Neural cell (in vitro differentiated cells): ENCODE data around the gene RCSD1. TPM values are rescaled to one million over a fixed set of nuclear protein-coding genes. Genes with fewer than 3 reads are reported as not detected.

Experiments
- H2AFZ ChIP-seq: fragments of 200-600, 300-800 bp; sonication (generic), shearing (Covaris generic); 2 replicates; pipeline ENCODE4 v1.6.0; 2014; ENCODE audit warnings: low read depth, mild to moderate bottlenecking, antibody characterized with exemption, low read length, moderate library complexity
- H3F3A ChIP-seq: fragments of 200-600 bp; shearing (Covaris generic); 2 replicates; pipeline ENCODE4 v1.6.1; 2016; ENCODE audit warnings: mild to moderate bottlenecking, moderate library complexity, mixed read lengths, antibody characterized with exemption, low read length; ENCODE audit not compliant: insufficient read depth, poor library complexity, severe bottlenecking
- H3K27ac ChIP-seq: fragments of 200-600, 300-800 bp; sonication (generic), shearing (Covaris generic); 2 replicates; pipeline ENCODE4 v1.5.1; 2014; ENCODE audit warnings: mild to moderate bottlenecking, low read length, moderate library complexity
- H3K27me3 ChIP-seq: fragments of 300-800, 200-600 bp; sonication (generic), shearing (Covaris generic); 2 replicates; pipeline ENCODE4 v1.6.0; 2014; ENCODE audit warnings: mild to moderate bottlenecking, low read depth, low read length, moderate library complexity; ENCODE audit not compliant: insufficient read depth
- H3K36me3 ChIP-seq: fragments of 300-800, 200-600 bp; sonication (generic), shearing (Covaris generic); 2 replicates; pipeline ENCODE4 v1.5.1; 2014; ENCODE audit warnings: mild to moderate bottlenecking, antibody characterized with exemption, low read length, moderate library complexity; ENCODE audit not compliant: insufficient read depth
- H3K4me2 ChIP-seq: fragments of 300-800, 200-600 bp; sonication (generic), shearing (Covaris generic); 2 replicates; pipeline ENCODE4 v1.6.0; 2014; ENCODE audit warnings: mild to moderate bottlenecking, low read length
- H3K4me3 ChIP-seq: fragments of 300-800, 200-600 bp; sonication (generic), shearing (Covaris generic); 2 replicates; pipeline ENCODE4 v1.5.1; 2014; ENCODE audit warnings: mild to moderate bottlenecking, low read length, moderate library complexity
- H3K79me2 ChIP-seq: fragments of 200-600 bp; shearing (Covaris generic); replicated peaks from 2 replicates; pipeline ENCODE4 v1.6.0; 2014; ENCODE audit warnings: mild to moderate bottlenecking, low read length, moderate library complexity; ENCODE audit not compliant: insufficient read depth
- H3K9ac ChIP-seq: fragments of 300-800, 200-600 bp; sonication (generic), shearing (Covaris generic); 2 replicates; pipeline ENCODE4 v1.6.1; 2016; ENCODE audit warnings: mild to moderate bottlenecking, low read length, mixed read lengths
- H3K9me2 ChIP-seq: fragments of 200-600 bp; shearing (Covaris generic); 2 replicates; pipeline ENCODE4 v1.6.1; 2016; ENCODE audit warnings: mild to moderate bottlenecking, low read length, mixed read lengths; ENCODE audit not compliant: insufficient read depth
- H3K9me3 ChIP-seq: fragments of 200-600, 300-800 bp; sonication (generic), shearing (Covaris generic); 2 replicates; pipeline ENCODE4 v1.6.1; 2016; ENCODE audit warnings: mild to moderate bottlenecking, mixed run types, low read length, moderate library complexity, mixed read lengths
- H4K20me1 ChIP-seq: fragments of 200-600 bp; shearing (Covaris generic); 2 replicates; pipeline ENCODE4 v1.6.1; 2016; ENCODE audit warnings: mild to moderate bottlenecking, mixed run types; ENCODE audit not compliant: insufficient read depth
- CTCF ChIP-seq: fragments of 450-650 bp; IDR thresholded peaks from 2 replicates; pipeline ENCODE4 v1.5.1; 2014; ENCODE audit warnings: antibody characterized with exemption, mild to moderate bottlenecking, moderate library complexity; ENCODE audit not compliant: poor library complexity, severe bottlenecking
- EP300 ChIP-seq: fragments of 450-650 bp; conservative IDR thresholded peaks from 2 replicates; pipeline ENCODE4 v1.6.1; 2014; ENCODE audit warnings: antibody characterized with exemption, mild to moderate bottlenecking, moderate library complexity; ENCODE audit not compliant: poor library complexity, severe bottlenecking
- EZH2 ChIP-seq: fragments of 200-600, 300-800 bp; shearing (Covaris generic), sonication (generic); IDR thresholded peaks from 2 replicates; pipeline ENCODE4 v1.6.1; 2014; ENCODE audit warnings: antibody characterized with exemption, low read length, borderline replicate concordance, mild to moderate bottlenecking; ENCODE audit not compliant: insufficient read depth, poor library complexity, severe bottlenecking
- MXI1 ChIP-seq: fragments of 450-650 bp; conservative IDR thresholded peaks from 2 replicates; pipeline ENCODE4 v1.6.1; 2014; ENCODE audit warnings: antibody characterized with exemption, mild to moderate bottlenecking; ENCODE audit not compliant: poor library complexity, severe bottlenecking
- POLR2AphosphoS5 ChIP-seq: IDR thresholded peaks from 2 replicates; pipeline ENCODE4 v1.6.1; 2012
- RAD21 ChIP-seq: fragments of 450-650 bp; conservative IDR thresholded peaks from 2 replicates; pipeline ENCODE4 v1.6.1; 2014; ENCODE audit warnings: antibody characterized with exemption, mild to moderate bottlenecking, moderate library complexity
- REST ChIP-seq: IDR thresholded peaks from 2 replicates; pipeline ENCODE4 v1.6.1; 2012; ENCODE audit warnings: borderline replicate concordance
- SMC3 ChIP-seq: fragments of 450-650 bp; conservative IDR thresholded peaks from 2 replicates; pipeline ENCODE4 v1.6.1; 2014; ENCODE audit warnings: antibody characterized with exemption, mild to moderate bottlenecking, moderate library complexity; ENCODE audit not compliant: poor library complexity
- TAF1 ChIP-seq: IDR thresholded peaks from 2 replicates; pipeline ENCODE4 v1.6.1; 2012; ENCODE audit warnings: low read depth
- polyA plus RNA-seq: library from polyadenylated mRNA; depleted of rRNA; stranded (reverse); fragments of >200 nt; gene quantifications from 2 replicates; pipeline ENCODE4 v1.2.3, GENCODE V29; 2014

Gene RCSD1
- polyA plus RNA-seq, 1 donor from 2014 or later, result not detected

- Histone ChIP-seq H3K79me2 (no peaks in the 10 kb centered on the region), H3K4me2 (no peak overlapping the region), H3F3A (no peaks in the 10 kb centered on the region), H3K9ac (no peak overlapping the region), H3K9me3 (no peaks in the 10 kb centered on the region), H3K36me3 (no peaks in the 10 kb centered on the region), H3K27me3 (no peaks in the 10 kb centered on the region), H3K4me3 (no peak overlapping the region), H2AFZ (no peak overlapping the region), H4K20me1 (no peaks in the 10 kb centered on the region), H3K9me2 (no peaks in the 10 kb centered on the region), H3K27ac (no peak overlapping the region)
- TF ChIP-seq SMC3, result no peak
- TF ChIP-seq EZH2, result no peak
- TF ChIP-seq MXI1, result no peak
- TF ChIP-seq RAD21, result no peak
- TF ChIP-seq REST, result no peak
- no peak for TF ChIP-seq CTCF
- no peak for TF ChIP-seq TAF1
- no peak for TF ChIP-seq POLR2AphosphoS5
- TF ChIP-seq EP300, result no peak
Measured at GRCh38 chr1:167697667-167698141, 67.7 kb downstream of the RCSD1 start.

GRCh38 chr1:167698313-167698712 is 68.3 kb downstream of the RCSD1 start:
- H3K27me3 ChIP-seq, result no peaks in the 10 kb centered on the region
- H3F3A ChIP-seq, result no peaks in the 10 kb centered on the region
- no peak overlapping the region for H3K27ac ChIP-seq
- no peaks in the 10 kb centered on the region for H3K9me2 ChIP-seq
- no peak overlapping the region for H2AFZ ChIP-seq
- no peaks in the 10 kb centered on the region for H3K36me3 ChIP-seq
- no peaks in the 10 kb centered on the region for H4K20me1 ChIP-seq
- no peak overlapping the region for H3K9ac ChIP-seq
- H3K4me3 ChIP-seq, result no peak overlapping the region
- TF ChIP-seq CTCF (no peak), POLR2AphosphoS5 (no peak), EP300 (no peak), TAF1 (no peak), RAD21 (no peak), REST (no peak), EZH2 (no peak), MXI1 (no peak), SMC3 (no peak)
- no peaks in the 10 kb centered on the region for H3K9me3 ChIP-seq
- H3K79me2 ChIP-seq, result no peaks in the 10 kb centered on the region
- no peak overlapping the region for H3K4me2 ChIP-seq
